Activated CD8-positive, alpha-beta T cell treated with anti-CD3 and anti-CD28 coated beads for 36 hours (primary cell): ENCODE results near the gene RDH11. TPM values are rescaled to one million over a fixed set of nuclear protein-coding genes. Genes with fewer than 3 reads are reported as not detected.

Source experiments
- ATAC-seq: fragments of 200-7000 bp; cut with Tn5 transposase; one replicate; pipeline ENCODE4 v1.10.0; 2021; ENCODE audit warnings: mild to moderate bottlenecking, moderate library complexity
- CTCF ChIA-PET: fragments of 350-600 bp; sonication (Branson Sonifier 250); formaldehyde crosslinking; loops from one replicate; lab custom pipeline; 2021; ENCODE audit warnings: antibody characterized with exemption; lab: Charles Lee
- POLR2A ChIA-PET: fragments of 350-600 bp; sonication (Branson Sonifier 250); formaldehyde crosslinking; loops from one replicate; lab custom pipeline; 2021; ENCODE audit warnings: antibody characterized with exemption; lab: Charles Lee
- DNase-seq: peaks from one replicate; pipeline ENCODE4 v3.0.0-alpha.2; 2020
- H3K27ac Mint-ChIP-seq: one replicate; pipeline ENCODE4 v1.8.0; 2021; ENCODE audit warnings: mild to moderate bottlenecking, mixed read lengths
- H3K27me3 Mint-ChIP-seq: one replicate; pipeline ENCODE4 v1.8.0; 2021; ENCODE audit warnings: mixed read lengths
- H3K36me3 Mint-ChIP-seq: one replicate; pipeline ENCODE4 v1.8.0; 2021; ENCODE audit warnings: low read depth, mixed read lengths
- H3K4me1 Mint-ChIP-seq: one replicate; pipeline ENCODE4 v1.8.0; 2021; ENCODE audit warnings: low read depth, mixed read lengths
- H3K4me3 Mint-ChIP-seq: one replicate; pipeline ENCODE4 v1.8.0; 2021; ENCODE audit warnings: mild to moderate bottlenecking, moderate library complexity, mixed read lengths
- H3K9me3 Mint-ChIP-seq: one replicate; pipeline ENCODE4 v1.8.0; 2021; ENCODE audit warnings: mixed read lengths
- intact Hi-C: fragments of 100-400 bp; cut with micrococcal nuclease; formaldehyde crosslinking; loops from one replicate; pipeline ENCODE4 v1.10.0; 2022
- total RNA-seq, 2 experiments: library from RNA; stranded (reverse); gene quantifications; one replicate each; pipeline ENCODE4 v1.2.3, GENCODE V29; 2021
- TF ChIP-seq, protein P1 (sequence below): fragments of 200-600 bp; IDR thresholded peaks from one replicate; pipeline ENCODE4 v1.8.0; 2022; ENCODE audit warnings: antibody characterized with exemption, mild to moderate bottlenecking

RDH11 gene
- total RNA-seq, 2 experiments from 2014 or later: 78.9 to 83.2 TPM

DNA sequence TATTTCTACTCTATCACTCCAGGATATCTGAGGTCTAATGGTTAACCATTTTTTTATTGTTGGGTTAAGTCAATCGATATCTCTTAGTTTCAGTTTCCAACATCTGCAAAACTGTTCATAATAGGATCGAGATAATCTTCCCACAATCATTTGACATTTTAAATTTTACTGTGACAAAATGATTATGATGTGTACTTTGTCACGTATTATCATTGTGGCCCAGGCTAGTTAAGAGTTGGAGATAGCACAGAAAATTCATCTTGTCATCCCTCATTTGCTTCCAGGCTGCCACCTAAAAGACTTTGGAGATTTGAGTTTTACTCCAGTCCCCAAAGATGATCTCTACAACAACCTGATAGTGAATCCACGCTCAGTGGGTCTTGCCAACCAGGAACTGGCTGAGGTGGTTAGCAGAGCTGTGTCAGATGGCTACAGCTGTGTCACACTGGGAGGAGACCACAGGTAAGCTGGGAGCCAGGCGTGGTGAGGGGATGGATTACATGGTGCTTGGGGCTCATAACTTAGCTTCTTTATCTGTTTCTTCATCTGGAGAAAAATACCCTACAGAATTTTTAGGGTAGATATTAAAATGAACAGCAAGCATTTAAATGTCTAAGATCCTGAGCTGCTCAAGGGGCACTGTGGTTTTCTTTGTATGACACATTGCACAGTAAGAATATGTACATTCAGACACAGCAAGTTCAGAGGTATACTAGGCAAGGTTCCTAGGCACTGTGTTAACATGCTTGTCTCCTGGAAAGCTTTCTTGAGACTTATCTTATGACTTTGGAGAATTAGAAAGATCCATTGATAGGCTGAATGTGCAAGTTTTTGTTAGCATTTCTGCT, 53.4 kb downstream of the RDH11 start:
- ChIA-PET POLR2A (interaction anchor here (1.7 kb wide), 1 partner anchor 22 kb away, joined by 4 read pairs; no protein-coding TSS in a partner anchor), CTCF (interaction anchor here (0.9 to 1.7 kb wide), 5 partner anchors 23 to 71 kb away, joined by 3 to 7 read pairs (median 4); no protein-coding TSS in a partner anchor)
- no peaks in the 10 kb centered on the region for H3K27me3 Mint-ChIP-seq

DNA sequence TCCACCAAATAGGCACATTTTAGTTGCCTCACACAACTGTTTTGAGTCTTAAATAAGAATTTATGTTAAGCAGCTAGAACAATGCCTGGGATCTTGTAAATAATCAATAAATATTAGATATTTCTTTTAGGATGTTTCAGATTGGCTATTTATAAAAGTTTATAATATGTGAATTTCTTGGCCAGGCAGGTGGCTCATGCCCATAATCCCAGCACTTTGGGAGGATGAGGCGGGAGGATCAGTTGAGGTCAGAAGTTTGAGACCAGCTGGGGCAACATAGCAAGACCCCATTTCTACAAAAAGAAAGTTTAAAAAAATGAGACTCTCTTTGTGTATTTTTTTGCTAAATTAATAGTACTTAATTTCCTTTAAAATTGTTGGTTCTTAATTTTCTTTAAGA, 54.1 kb downstream of the RDH11 start:
- intact Hi-C loops: no loop called here
- Mint-ChIP-seq H3K4me1 (peaks cover 17% of the 10 kb centered on the region), H3K27me3 (no peaks in the 10 kb centered on the region), H3K36me3 (peaks cover 12% of the 10 kb centered on the region), H3K27ac (no peak overlapping the region), H3K9me3 (no peaks in the 10 kb centered on the region), H3K4me3 (no peak overlapping the region)
- POLR2A ChIA-PET: no interaction called here
- no peak for DNase-seq
- CTCF ChIA-PET: interaction anchor here (1.0 to 1.6 kb wide), 3 partner anchors 23 to 70 kb away, joined by 3 to 6 read pairs (median 4); no protein-coding TSS in a partner anchor
- ATAC-seq: no peak
- TF ChIP-seq, protein P1, sequence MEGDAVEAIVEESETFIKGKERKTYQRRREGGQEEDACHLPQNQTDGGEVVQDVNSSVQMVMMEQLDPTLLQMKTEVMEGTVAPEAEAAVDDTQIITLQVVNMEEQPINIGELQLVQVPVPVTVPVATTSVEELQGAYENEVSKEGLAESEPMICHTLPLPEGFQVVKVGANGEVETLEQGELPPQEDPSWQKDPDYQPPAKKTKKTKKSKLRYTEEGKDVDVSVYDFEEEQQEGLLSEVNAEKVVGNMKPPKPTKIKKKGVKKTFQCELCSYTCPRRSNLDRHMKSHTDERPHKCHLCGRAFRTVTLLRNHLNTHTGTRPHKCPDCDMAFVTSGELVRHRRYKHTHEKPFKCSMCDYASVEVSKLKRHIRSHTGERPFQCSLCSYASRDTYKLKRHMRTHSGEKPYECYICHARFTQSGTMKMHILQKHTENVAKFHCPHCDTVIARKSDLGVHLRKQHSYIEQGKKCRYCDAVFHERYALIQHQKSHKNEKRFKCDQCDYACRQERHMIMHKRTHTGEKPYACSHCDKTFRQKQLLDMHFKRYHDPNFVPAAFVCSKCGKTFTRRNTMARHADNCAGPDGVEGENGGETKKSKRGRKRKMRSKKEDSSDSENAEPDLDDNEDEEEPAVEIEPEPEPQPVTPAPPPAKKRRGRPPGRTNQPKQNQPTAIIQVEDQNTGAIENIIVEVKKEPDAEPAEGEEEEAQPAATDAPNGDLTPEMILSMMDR: no peak

More for the DNA sequence above, 53.4 kb downstream of the RDH11 start:
- H3K36me3 Mint-ChIP-seq: peaks cover 12% of the 10 kb centered on the region
- H3K9me3 Mint-ChIP-seq: no peaks in the 10 kb centered on the region
- intact Hi-C loops: no loop called here
- H3K27ac Mint-ChIP-seq: peak overlapping the region; percentile 41
- DNase-seq (peak; percentile 27), ATAC-seq (peak; percentile 81)
- H3K4me1 Mint-ChIP-seq: peaks cover 17% of the 10 kb centered on the region
- TF ChIP-seq, protein P1: no peak
- H3K4me3 Mint-ChIP-seq: peak overlapping the region; percentile 25

DNA sequence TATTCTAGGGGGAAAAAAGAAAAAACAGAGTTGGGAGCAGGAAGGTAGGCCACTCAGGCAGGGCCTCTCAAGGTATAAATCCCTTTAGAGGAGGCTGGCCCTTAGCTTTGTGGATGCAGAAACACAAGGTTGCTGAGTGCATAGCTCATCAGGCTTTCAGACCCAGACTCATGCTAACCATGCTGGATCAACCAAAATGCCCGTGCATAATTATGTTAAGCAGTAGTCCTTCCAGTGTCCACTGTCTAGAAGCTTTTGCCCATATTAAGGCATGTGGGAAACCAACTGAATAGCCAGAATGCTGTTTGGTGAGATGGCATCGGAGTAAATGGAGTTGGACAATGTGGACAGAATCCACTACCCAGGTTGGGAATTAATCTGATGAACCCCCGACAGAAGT, 56.9 kb downstream of the RDH11 start:
- TF ChIP-seq, protein P1: no peak
- no peak for ATAC-seq
- Mint-ChIP-seq H3K27me3 (no peaks in the 10 kb centered on the region), H3K9me3 (no peaks in the 10 kb centered on the region), H3K4me3 (no peak overlapping the region), H3K36me3 (peaks cover 4% of the 10 kb centered on the region), H3K27ac (no peak overlapping the region), H3K4me1 (peaks cover 11% of the 10 kb centered on the region)
- POLR2A ChIA-PET: interaction anchor here (0.5 kb wide), 1 partner anchor 83 kb away, joined by 3 read pairs; no protein-coding TSS in a partner anchor
- intact Hi-C loops: no loop called here
- no peak for DNase-seq
- CTCF ChIA-PET: no interaction called here

DNA sequence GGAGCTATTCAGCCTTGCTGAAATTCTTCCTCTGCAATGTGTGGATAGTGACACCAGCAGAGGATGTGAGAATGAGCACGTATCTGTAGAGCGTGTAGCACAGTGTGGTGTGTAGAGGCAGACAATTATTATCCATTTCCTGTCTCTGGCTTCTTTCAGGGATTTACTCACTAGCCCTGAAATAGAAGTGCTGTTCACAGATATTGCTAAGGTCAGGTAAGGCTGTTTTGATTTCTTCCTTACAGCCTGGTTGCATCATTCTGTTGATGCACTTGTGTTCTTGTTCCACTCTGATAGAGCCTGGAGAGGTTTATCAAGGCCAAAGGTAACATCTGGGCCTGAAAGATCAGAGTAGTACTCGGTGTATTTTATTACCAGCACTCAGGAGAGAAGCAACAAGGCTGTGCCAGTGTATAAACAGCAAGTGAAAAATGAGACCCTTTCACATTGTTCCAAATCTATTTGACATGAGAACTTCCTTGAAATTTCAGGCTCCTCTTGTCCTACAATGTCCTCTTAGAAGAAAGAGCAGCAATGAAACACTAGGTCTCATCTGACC, 59.1 kb downstream of the RDH11 start:
- no peaks in the 10 kb centered on the region for H3K27me3 Mint-ChIP-seq
- TF ChIP-seq, protein P1: no peak
- no peak overlapping the region for H3K27ac Mint-ChIP-seq
- intact Hi-C loops: loop anchor here (2.0 kb wide), 1 partner anchor 20 kb away; no protein-coding TSS in a partner anchor
- H3K4me1 Mint-ChIP-seq: no peaks in the 10 kb centered on the region
- H3K36me3 Mint-ChIP-seq: no peaks in the 10 kb centered on the region
- no peak overlapping the region for H3K4me3 Mint-ChIP-seq
- no peaks in the 10 kb centered on the region for H3K9me3 Mint-ChIP-seq
- peak; percentile 17 for DNase-seq
- CTCF ChIA-PET: interaction anchor here (1.1 kb wide), 1 partner anchor 30 kb away, joined by 4 read pairs; no protein-coding TSS in a partner anchor
- peak; percentile 84 for ATAC-seq
- POLR2A ChIA-PET: no interaction called here
